Caco-2 (cell line): ENCODE results near the gene IL23A. TPM values are rescaled to one million over a fixed set of nuclear protein-coding genes. Genes with fewer than 3 reads are reported as not detected.

Experiments
- BruUV-seq: library from RNA; stranded (reverse); fragments of 400-500 nt; replicated peaks from 2 replicates; lab custom pipeline; 2021; lab: Mats Ljungman, UMichigan
- CTCF ChIA-PET: fragments of 300-600 bp; sonication (Branson Sonifier 250); formaldehyde crosslinking; loops from one replicate; lab custom pipeline; 2022; ENCODE audit warnings: antibody characterized with exemption; lab: Charles Lee
- POLR2A ChIA-PET: fragments of 300-600 bp; sonication (Branson Sonifier 250); formaldehyde crosslinking; loops from one replicate; lab custom pipeline; 2022; ENCODE audit warnings: antibody characterized with exemption; lab: Charles Lee
- DNase-seq, 2 experiments: peaks; one replicate each; pipeline versions ENCODE4 v3.0.0 to v3.0.0-alpha.2; 2020 to 2022
- H3K27me3 ChIP-seq: replicated peaks from 2 replicates; pipeline ENCODE4 v1.6.0; 2011; ENCODE audit warnings: low read length; ENCODE audit not compliant: control insufficient read depth, insufficient read depth
- H3K36me3 ChIP-seq: 2 replicates; pipeline ENCODE4 v1.5.1; 2011; ENCODE audit warnings: low read length; ENCODE audit not compliant: control insufficient read depth, insufficient read depth
- H3K4me1 ChIP-seq: fragments of 250-450 bp; sonication (Bioruptor Pico); 2 replicates; pipeline ENCODE4 v1.5.1; 2020; ENCODE audit warnings: mild to moderate bottlenecking
- H3K4me3 ChIP-seq: 2 replicates; pipeline ENCODE4 v1.5.1; 2011; ENCODE audit warnings: low read depth, mild to moderate bottlenecking, control low read depth, low read length
- H3K9me3 ChIP-seq: fragments of 250-450 bp; sonication (Bioruptor Pico); 2 replicates; pipeline ENCODE4 v1.5.1; 2020; ENCODE audit warnings: mild to moderate bottlenecking, moderate library complexity
- H3K27ac Mint-ChIP-seq: one replicate; pipeline ENCODE4 v1.8.0; 2022; ENCODE audit warnings: mixed read lengths; ENCODE audit not compliant: unreplicated experiment
- H3K27me3 Mint-ChIP-seq: one replicate; pipeline ENCODE4 v1.8.0; 2022; ENCODE audit warnings: mixed read lengths; ENCODE audit not compliant: insufficient read depth, unreplicated experiment
- H3K36me3 Mint-ChIP-seq: one replicate; pipeline ENCODE4 v1.8.0; 2022; ENCODE audit warnings: mild to moderate bottlenecking, mixed read lengths; ENCODE audit not compliant: insufficient read depth, unreplicated experiment
- H3K4me1 Mint-ChIP-seq: one replicate; pipeline ENCODE4 v1.8.0; 2022; ENCODE audit warnings: low read depth, mixed read lengths; ENCODE audit not compliant: unreplicated experiment
- H3K4me3 Mint-ChIP-seq: one replicate; pipeline ENCODE4 v1.8.0; 2022; ENCODE audit warnings: mild to moderate bottlenecking, moderate library complexity, mixed read lengths; ENCODE audit not compliant: unreplicated experiment
- H3K9me3 Mint-ChIP-seq: one replicate; pipeline ENCODE4 v1.8.0; 2022; ENCODE audit warnings: mixed read lengths; ENCODE audit not compliant: unreplicated experiment
- CTCF ChIP-seq, 2 experiments: fragments of 200-600 bp in 1 of 2; IDR thresholded peaks; 1 replicate in 1 of 2; 2 replicates in 1 of 2; pipeline versions ENCODE4 v1.5.1 to v1.8.0; 2011 to 2022; ENCODE audit warnings: antibody characterized with exemption in 1 of 2, control low read depth in 1 of 2, inconsistent platforms in 1 of 2, low read depth in 1 of 2, low read length in 1 of 2, mild to moderate bottlenecking in 1 of 2, moderate library complexity in 1 of 2; ENCODE audit not compliant: insufficient read depth in 1 of 2, severe bottlenecking in 1 of 2, unreplicated experiment in 1 of 2
- intact Hi-C: fragments of 100-400 bp; cut with micrococcal nuclease; formaldehyde crosslinking; loops from one replicate; pipeline ENCODE4 v1.10.0; 2022; ENCODE audit not compliant: unreplicated experiment
- total RNA-seq: library from RNA; stranded (reverse); gene quantifications from 2 replicates; pipeline ENCODE4 v1.2.3, GENCODE V29; 2022

The IL23A gene
- total RNA-seq, 1 experiment from 2014 or later, result 0.48 TPM

- no peaks in the 10 kb centered on the region for H3K4me1 Mint-ChIP-seq
- BruUV-seq, result no TSS peak
- H3K36me3 Mint-ChIP-seq, result peaks cover 51% of the 10 kb centered on the region
- no peaks in the 10 kb centered on the region for H3K27me3 Mint-ChIP-seq
- no peak for DNase-seq
- peaks cover 2% of the 10 kb centered on the region; the same call in 1 of the 2 replicates for H3K36me3 ChIP-seq
- H3K27me3 ChIP-seq, result no peaks in the 10 kb centered on the region
- no peak overlapping the region for H3K4me3 Mint-ChIP-seq
- H3K9me3 ChIP-seq, result no peaks in the 10 kb centered on the region
- H3K4me1 ChIP-seq, result no peaks in the 10 kb centered on the region
- POLR2A ChIA-PET, result interaction anchor here (0.6 kb wide), 1 partner anchor 212 kb away, joined by 3 read pairs; no protein-coding TSS in a partner anchor
- intact Hi-C loops, result no loop called here
- H3K9me3 Mint-ChIP-seq, result no peaks in the 10 kb centered on the region
- CTCF ChIA-PET, result interaction anchor here (1.0 kb wide), 1 partner anchor 190 kb away, joined by 5 read pairs; no protein-coding TSS in a partner anchor
- no peak overlapping the region for H3K27ac Mint-ChIP-seq
- no peak for TF ChIP-seq CTCF (IDR thresholded peaks at IDR 0.05; ENCODE audit: insufficient read depth in 1 of 2, low read depth in 1 of 2, low read length in 1 of 2, severe bottlenecking in 1 of 2, unreplicated experiment in 1 of 2)
- no peak overlapping the region for H3K4me3 ChIP-seq
These were observed 30.0 kb upstream of the IL23A start for GRCh38 chr12:56308714-56309113.

GRCh38 chr12:56311003-56311402 lies 27.7 kb upstream of the IL23A start:
- Histone ChIP-seq H3K36me3 (peaks cover 2% of the 10 kb centered on the region; the same call in 1 of the 2 replicates), H3K27me3 (no peaks in the 10 kb centered on the region), H3K4me1 (peaks cover 4% of the 10 kb centered on the region; the same call in 1 of the 2 replicates), H3K4me3 (no peak overlapping the region), H3K9me3 (no peaks in the 10 kb centered on the region)
- DNase-seq, result no peak
- BruUV-seq, result no TSS peak
- Mint-ChIP-seq H3K36me3 (peaks cover 60% of the 10 kb centered on the region), H3K27me3 (no peaks in the 10 kb centered on the region), H3K4me1 (no peaks in the 10 kb centered on the region), H3K27ac (no peak overlapping the region), H3K9me3 (no peaks in the 10 kb centered on the region), H3K4me3 (no peak overlapping the region)
- intact Hi-C loops, result no loop called here
- CTCF ChIA-PET, result interaction anchor here (0.7 to 1.0 kb wide), 2 partner anchors 121 to 153 kb away, joined by 3 read pairs; partner anchors contain the start of gene SMARCC2
- POLR2A ChIA-PET, result no interaction called here
- TF ChIP-seq CTCF (IDR thresholded peaks at IDR 0.05; ENCODE audit: insufficient read depth in 1 of 2, low read depth in 1 of 2, low read length in 1 of 2, severe bottlenecking in 1 of 2, unreplicated experiment in 1 of 2), result no peak

GRCh38 chr12:56315249-56315621 lies 23.4 kb upstream of the IL23A start:
- ChIA-PET POLR2A (interaction anchor here (0.6 to 2.0 kb wide), 6 partner anchors 45 to 164 kb away, joined by 3 to 30 read pairs (median 6); partner anchors contain the start of genes RNF41, SMARCC2 and STAT2), CTCF (interaction anchor here (0.6 to 2.1 kb wide), 14 partner anchors 18 to 196 kb away, joined by 3 to 38 read pairs (median 4); partner anchors contain the start of genes COQ10A, IL23A, PAN2 and SMARCC2)
- Histone ChIP-seq H3K36me3 (peaks cover 2% of the 10 kb centered on the region; the same call in 1 of the 2 replicates), H3K9me3 (no peaks in the 10 kb centered on the region), H3K27me3 (no peaks in the 10 kb centered on the region), H3K4me3 (peak overlapping the region; percentile 79), H3K4me1 (peaks cover 4% of the 10 kb centered on the region; the same call in 1 of the 2 replicates)
- Mint-ChIP-seq H3K4me1 (no peaks in the 10 kb centered on the region), H3K9me3 (no peaks in the 10 kb centered on the region), H3K36me3 (peaks cover 55% of the 10 kb centered on the region), H3K27ac (peak overlapping the region; percentile 96), H3K27me3 (no peaks in the 10 kb centered on the region), H3K4me3 (peak overlapping the region; percentile 85)
- no peak for DNase-seq
- TF ChIP-seq CTCF (IDR thresholded peaks at IDR 0.05; ENCODE audit: insufficient read depth in 1 of 2, low read depth in 1 of 2, low read length in 1 of 2, severe bottlenecking in 1 of 2, unreplicated experiment in 1 of 2), result no peak
- BruUV-seq, result TSS peak; percentile 76
- intact Hi-C loops, result no loop called here
